Endometrial microvascular endothelial cells (primary cell): ENCODE data around the gene KRTAP5-5. TPM values are rescaled to one million over a fixed set of nuclear protein-coding genes. Genes with fewer than 3 reads are reported as not detected.
"Not testable (repeated sequence)": the region's sequence is repeated elsewhere in the genome, so short reads cannot be mapped to it uniquely, and the experiment has no call there.

Experiments used
- in situ Hi-C: cut with HindIII; loops from 2 replicates; pipeline ENCODE4 v1.10.0; 2017; ENCODE audit warnings: low sequenced_read_pairs, low pct_unique_long_range_greater_than_20kb; ENCODE audit errors: inconsistent ontology term
- total RNA-seq: library from RNA; depleted of rRNA; stranded (reverse); fragments of >200 nt; gene quantifications from one replicate; pipeline ENCODE4 v1.2.3, GENCODE V29; 2015; ENCODE audit errors: inconsistent ontology term

The KRTAP5-5 gene
- total RNA-seq, 1 donor from 2014 or later, result not detected

GRCh38 chr11:1652442-1652770 is 22.8 kb downstream of the KRTAP5-5 start:
- in situ Hi-C loops, result no loop called here

GRCh38 chr11:1652771-1653540 is 23.4 kb downstream of the KRTAP5-5 start:
- in situ Hi-C loops, result no loop called here

GRCh38 chr11:1653541-1654387 is 24.2 kb downstream of the KRTAP5-5 start:
- in situ Hi-C loops, result no loop called here

- in situ Hi-C loops, result no loop called here
Measured at GRCh38 chr11:1654388-1655167, 25.0 kb downstream of the KRTAP5-5 start.

- in situ Hi-C loops, result no loop called here
Measured at GRCh38 chr11:1655168-1656060, 25.8 kb downstream of the KRTAP5-5 start.

- in situ Hi-C loops, result no loop called here
Measured at GRCh38 chr11:1656061-1656441, 26.5 kb downstream of the KRTAP5-5 start.

GRCh38 chr11:1656670-1657069 is 27.1 kb downstream of the KRTAP5-5 start:
- in situ Hi-C loops, result no loop called here

GRCh38 chr11:1659506-1659905 is 29.9 kb downstream of the KRTAP5-5 start:
- in situ Hi-C loops, result no loop called here

GRCh38 chr11:1660111-1660867 is 30.7 kb downstream of the KRTAP5-5 start:
- in situ Hi-C loops, result no loop called here

GRCh38 chr11:1661454-1662269 is 32.1 kb downstream of the KRTAP5-5 start:
- in situ Hi-C loops, result not testable (repeated sequence)

GRCh38 chr11:1662699-1663283 is 33.2 kb downstream of the KRTAP5-5 start:
- in situ Hi-C loops, result not testable (repeated sequence)

- in situ Hi-C loops, result no loop called here
Measured at GRCh38 chr11:1665313-1665712, 35.7 kb downstream of the KRTAP5-5 start.

GRCh38 chr11:1667121-1667850 is 37.7 kb downstream of the KRTAP5-5 start:
- in situ Hi-C loops, result no loop called here

GRCh38 chr11:1667906-1668305 is 38.3 kb downstream of the KRTAP5-5 start:
- in situ Hi-C loops, result no loop called here

- in situ Hi-C loops, result no loop called here
Measured at GRCh38 chr11:1668911-1669473, 39.4 kb downstream of the KRTAP5-5 start.
